ENCODE data around the gene RANBP3.

The RANBP3 gene

DNA sequence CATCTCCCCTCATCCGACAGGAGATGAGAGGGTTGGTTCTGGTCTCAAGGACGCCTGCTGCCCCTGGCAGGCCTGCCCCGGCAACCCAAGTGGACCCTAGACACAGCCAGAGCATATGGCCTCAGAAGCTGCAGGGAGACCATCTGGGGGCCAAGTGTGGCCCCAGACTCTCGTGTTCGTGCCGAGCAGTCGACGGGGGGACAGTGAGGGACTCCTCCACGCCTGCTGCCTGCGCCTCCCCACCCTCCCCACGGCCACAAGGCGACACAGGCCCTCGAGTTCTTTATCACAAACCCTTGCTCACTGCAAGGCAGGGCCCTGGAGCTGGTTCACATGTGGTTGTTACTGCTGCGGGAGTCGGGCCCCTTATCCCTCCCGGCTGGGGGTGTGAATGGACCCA, 54.6 kb downstream of the RANBP3 start:
- no peak for DNase-seq

DNA sequence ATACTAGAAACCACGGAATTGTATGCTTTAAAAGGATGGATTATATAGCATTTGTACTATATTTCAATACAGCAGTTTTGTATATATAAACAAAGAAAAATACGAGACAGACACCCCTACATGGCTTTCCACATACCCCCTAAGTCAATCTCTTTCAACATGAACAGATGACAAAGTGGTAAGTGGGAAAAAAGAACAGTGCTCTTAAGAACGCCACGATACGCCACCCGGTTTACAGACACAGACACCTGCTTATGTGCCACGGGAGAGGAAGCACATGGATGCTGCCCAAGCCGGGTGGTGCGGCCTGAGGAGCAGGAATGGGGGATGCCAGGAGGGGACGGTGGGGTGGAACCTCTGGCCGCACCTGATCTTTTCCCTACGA, 55.8 kb downstream of the RANBP3 start:
- no peak for DNase-seq

DNA sequence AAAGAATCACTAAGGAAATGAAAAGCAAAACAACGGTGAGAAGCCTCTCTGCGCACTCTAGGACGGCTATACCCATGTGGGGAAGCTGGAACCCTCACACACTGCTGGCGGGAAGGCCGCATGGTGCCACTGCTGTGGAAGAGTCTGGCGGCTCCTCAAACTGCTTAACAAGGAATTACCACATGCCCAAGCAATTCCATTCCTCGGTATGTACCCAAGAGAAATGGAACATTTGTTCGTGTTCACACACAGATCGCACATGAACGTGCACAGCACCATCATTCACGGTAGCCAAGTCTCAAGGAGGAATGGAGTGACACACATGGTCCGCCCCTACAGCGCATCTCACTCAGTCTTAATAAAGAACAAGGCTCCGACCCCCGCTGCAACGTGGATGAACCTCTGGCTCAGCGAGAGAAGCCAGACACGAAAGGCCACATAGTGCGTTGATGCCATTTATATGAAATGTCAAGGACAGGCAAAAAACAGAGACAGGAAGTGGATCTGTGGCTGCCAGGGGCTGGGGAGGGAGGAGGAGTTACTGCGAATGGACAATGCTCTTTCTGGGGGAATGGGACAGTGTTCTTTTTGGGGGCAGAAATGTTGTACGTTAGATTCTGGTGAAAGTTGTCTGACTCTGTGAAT, 56.3 kb downstream of the RANBP3 start:
- DNase-seq, result no peak

DNA sequence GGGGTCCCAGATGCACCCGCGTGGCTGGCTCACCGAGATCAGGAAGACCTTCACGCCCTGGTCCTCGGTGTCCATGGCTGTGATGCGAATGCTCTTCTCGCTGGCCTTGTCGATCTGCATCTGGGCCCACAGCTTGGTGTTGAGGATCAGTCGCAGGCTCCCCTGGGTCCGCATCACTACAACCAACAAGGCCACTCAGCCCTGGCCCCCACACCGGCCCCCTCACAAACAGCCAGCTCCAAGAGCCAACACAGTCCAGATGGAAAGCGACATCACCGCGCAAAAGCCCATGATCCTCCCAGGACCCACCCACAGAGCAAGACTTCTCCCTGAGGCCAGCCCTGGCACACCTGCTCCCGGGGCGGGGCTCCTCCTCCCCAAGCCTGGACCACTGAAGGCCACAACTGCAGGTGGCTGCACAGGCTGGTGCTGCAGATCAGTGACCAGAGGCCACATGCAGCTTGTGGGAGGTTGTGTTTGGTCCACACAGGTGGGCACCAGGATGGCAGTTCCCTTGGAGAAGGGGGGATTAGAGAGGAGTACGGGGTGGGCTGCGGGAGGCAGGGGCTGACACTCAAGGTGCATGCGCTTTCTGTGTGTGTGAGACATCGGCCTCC, 59.4 kb downstream of the RANBP3 start:
- DNase-seq, result no peak

DNA sequence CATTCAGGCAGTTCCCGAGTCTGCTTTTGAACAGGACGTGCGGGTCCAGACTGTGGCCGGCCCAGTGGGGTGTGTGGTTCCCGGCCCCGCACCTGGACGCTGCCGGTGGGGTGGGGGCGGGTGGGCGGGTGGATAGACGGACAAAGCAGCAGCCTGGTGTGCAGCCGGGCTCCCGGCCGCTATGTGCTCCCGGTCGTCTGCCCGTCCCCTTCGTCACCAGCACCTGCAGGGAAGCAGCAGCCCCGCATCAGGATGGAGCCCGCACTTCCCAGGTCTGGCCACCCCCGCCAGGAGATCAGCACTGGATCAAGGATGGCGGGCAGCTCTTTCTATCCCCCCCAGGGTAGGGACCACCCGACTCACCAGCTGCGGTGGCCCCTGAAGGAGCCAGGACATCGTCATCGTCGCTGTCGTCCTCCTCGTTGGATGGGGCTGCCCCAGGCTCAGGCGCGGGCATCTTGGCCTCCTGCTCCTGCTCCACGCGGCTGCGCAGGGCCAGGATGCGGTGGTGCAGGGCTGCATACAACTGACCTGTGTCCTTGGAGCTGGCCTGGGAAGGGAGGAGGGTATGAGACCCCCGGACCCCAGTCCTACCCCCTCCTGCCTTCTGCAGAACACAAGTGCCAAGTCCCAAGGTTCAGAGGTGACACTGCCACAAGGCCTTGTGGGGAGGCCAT, 60.4 kb downstream of the RANBP3 start:
- no peak for DNase-seq

DNA sequence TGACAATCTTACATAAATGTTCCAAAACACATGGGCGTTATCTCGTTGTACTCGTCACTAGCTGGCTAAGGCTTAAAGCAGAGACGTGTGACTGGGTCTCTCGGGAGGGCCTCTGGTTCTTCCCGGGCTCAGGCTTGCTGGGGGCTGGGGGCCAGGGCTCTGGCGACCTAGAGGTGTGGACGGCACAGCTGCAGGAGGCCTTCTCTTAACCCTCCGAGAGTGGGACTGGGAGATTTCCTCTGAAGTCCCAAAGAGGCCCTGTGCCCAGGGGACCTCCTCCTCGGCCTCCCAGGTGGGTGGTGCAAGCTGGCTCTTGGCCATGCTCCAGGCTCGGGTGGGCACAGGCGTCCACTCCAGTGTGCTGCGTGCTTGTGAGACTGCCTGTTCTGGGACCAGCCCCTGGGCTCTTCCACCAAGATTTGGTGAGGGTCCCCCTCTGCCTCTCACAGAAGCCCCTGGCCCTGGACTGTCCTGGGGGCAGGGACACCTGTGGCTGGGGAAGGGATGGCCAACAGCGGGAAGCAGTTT, 61.7 kb downstream of the RANBP3 start:
- no peak for DNase-seq

DNA sequence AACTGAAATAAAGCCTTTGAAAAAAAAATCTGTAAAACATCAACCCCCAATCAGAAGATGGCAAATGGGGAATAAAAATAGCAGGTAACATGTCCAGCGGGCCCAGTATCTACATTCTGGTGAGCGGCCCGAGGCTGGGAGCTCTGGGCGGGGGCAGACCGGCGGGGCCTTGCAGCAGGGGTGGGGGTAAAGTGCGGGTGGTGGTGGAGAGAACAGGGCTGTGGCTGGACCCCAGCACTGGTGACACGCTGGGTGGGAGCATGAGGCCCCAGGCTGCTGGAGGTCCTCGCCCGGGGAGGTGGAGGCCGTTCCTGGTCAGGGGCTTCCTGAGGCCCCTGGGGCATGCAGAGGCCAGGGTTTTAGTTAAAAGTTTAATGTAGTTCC, 62.2 kb downstream of the RANBP3 start:
- no peak for DNase-seq

DNA sequence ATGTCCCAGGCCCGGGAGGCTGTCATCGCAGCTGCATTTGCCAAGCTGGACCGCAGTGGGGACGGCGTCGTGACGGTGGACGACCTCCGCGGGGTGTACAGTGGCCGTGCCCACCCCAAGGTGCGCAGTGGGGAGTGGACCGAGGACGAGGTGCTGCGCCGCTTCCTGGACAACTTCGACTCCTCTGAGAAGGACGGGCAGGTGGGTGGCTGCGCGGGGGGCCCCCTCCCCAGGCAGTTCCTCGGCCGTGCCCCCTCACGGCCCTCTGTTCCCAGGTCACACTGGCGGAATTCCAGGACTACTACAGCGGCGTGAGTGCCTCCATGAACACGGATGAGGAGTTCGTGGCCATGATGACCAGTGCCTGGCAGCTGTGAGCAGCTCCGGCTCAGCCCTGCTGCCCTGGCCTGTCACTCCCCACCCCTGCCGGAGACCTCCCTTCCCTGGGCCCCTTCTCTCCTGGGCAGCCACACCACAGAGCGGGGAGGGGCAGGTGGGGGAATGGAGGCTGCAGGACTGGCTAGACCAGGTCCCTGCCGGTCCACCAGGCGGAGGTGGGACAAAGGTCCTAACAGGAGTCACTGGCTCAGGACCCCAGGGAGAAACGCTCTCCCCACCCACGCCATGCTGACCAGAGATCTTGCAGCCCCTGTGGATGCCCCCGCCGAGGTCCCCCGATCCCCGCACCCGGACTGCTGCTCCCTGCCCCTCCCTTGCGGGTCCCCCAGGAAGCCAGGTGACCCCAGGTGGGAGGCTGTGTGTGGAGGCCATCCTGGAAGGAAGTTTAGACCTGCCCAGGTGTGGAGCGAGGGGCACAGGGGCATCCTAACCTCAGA, 62.8 kb downstream of the RANBP3 start:
- DNase-seq, result no peak

DNA sequence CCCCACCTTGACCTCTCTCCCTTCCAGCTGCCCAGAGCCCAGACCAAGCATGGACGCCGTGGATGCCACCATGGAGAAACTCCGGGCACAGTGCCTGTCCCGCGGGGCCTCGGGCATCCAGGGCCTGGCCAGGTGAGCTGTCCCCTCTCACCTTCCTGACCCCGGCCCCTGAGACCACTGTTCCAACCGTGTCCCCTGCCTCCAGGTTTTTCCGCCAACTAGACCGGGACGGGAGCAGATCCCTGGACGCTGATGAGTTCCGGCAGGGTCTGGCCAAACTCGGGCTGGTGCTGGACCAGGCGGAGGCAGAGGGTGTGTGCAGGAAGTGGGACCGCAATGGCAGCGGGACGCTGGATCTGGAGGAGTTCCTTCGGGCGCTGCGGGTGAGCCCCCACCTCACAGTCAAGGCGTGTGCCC, 63.6 kb downstream of the RANBP3 start:
- DNase-seq, result no peak

DNA sequence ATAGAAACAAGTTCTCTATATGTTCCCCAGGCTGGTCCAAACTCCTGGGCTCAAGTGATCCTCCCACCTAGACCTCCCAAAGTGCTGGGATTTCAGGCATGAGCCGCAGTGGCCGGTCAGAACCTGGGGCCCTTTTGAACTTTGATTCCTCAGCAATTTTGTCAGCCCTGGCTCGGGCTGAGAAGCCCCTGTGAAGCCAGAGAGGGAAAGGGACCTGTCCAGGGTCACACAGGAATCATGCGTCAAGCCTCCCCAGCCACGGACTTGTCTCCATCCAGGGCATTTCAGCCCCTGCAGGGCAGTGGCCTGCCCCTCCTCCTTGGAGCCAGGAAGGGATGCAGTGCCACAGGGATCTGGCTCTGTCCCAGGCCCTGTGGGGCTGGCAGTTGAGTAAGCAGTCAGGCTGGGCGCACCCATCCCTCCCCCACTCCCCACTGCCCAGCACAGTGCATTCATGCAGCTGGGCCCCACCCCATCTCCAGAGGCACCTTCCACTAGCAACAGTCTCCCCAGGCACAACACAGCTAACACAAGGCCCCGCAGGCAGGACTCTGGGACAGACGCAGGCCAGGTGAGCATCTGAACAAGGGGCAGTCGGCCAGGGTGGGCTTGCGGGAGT, 64.1 kb downstream of the RANBP3 start, which contains the start of gene CAPS:
Gene CAPS (plus strand): TSS at position 516 of the 619 bp plus-strand sequence. CDS start 153 bp downstream, outside the sequence.
- DNase-seq, result no peak

DNA sequence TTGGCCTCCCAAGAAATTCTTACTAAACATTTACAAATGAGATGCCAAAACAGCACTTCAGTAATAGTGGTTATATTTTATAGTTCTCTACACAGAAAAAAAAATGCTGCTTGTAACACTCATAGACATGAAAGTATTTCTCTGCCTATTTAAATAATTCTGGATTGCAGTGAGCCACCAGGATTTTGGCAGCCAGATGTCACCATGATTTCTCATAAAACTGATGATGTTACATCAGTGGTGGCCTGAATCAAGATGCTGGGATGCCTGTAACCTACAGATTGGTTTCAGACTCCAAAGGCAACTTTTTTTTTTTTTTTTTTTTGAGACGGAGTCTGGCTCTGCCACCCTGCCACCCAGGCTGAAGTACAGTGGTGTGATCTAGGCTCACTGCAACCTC, 66.6 kb downstream of the RANBP3 start:
- no peak for DNase-seq

DNA sequence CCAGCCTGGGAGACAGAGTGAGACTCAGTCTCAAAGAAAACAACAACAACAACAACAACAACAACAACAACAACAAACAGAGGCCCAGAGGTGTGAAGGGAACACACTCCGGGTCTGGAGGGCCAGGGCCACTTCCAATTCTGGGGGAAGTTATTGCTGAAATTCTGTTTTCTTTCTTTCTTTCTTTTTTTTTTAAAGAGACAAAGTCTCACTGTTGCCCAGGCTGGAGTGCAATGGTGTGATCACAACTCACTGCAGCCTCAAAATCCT, 67.4 kb downstream of the RANBP3 start:
- no peak for DNase-seq

DNA sequence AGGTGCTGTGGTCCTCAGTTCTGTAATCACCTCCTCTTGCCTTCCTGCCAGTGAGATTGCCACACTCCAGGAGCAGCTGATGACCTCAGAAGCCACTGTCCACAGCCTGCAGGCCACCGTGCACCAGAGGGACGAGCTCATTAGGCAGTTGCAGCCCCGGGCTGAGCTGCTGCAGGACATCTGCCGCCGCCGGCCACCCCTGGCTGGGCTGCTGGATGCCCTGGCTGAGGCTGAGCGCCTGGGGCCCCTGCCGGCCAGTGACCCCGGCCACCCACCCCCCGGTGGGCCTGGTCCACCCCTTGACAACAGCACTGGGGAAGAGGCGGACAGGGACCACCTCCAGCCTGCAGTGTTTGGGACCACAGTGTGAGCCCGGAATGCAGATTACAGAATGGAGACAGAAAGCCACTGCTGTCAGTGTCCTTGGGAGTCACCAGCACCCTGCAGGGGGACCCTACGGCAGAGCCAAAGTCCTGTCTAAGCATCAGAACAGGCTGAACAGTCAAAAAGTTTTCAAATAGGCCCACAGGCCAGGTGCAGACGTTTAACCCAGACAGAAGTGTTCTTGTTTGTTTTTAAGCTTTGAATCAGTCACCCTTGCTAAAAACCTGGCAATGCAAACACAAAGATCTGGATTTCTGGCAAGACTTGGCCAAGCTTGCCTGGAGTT, 69.0 kb downstream of the RANBP3 start:
- DNase-seq, result no peak

DNA sequence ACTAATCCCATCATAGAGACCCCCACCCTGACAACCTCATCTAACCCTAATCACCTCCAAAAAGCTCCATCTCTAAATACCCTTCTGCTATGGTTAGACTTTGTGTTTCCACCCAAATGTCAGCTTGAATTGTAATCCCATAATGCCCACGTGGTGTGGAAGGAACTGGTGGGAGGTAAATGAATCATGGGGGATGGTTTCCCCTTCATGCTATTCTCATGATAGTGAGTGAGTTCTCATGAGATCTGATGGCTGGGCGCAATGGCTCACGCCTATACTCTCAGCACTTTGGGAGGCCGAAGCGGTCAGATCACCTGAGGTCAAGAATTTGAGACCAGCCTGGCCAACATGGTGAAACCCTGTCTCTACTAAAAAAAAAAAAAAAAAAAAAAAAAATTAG, 70.7 kb downstream of the RANBP3 start:
- DNase-seq, result no peak

DNA sequence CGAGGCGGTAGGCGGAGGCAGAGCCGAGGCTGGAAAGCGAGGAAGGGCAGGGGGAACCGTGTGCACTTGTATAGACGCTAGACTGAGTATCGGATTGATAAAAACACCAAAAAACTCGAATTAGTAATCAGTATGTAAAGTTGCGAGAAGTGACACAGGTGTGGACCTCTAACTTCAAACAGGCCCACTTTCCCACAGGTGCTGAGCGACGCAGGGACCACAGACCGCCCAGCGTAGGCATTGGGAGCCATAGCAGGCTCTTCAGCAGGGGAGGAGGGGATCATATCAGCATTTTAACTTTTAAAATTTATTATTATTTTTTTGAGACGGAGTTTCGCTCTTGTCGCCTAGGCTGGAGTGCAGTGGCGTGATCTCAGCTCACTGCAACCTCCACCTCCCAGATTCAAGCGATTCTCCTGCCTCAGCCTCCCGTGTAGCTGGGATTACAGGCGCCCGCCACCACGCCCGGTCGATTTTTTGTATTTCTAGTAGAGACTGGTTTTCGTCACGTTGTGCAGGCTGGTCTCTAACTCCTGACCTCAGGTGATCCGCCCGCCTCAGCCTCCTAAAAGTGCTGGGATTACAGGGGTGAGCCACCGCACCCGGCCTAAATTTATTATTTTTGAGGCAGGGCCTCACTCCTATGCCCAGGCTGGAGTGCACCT, 72.7 kb downstream of the RANBP3 start:
- no peak for DNase-seq

DNA sequence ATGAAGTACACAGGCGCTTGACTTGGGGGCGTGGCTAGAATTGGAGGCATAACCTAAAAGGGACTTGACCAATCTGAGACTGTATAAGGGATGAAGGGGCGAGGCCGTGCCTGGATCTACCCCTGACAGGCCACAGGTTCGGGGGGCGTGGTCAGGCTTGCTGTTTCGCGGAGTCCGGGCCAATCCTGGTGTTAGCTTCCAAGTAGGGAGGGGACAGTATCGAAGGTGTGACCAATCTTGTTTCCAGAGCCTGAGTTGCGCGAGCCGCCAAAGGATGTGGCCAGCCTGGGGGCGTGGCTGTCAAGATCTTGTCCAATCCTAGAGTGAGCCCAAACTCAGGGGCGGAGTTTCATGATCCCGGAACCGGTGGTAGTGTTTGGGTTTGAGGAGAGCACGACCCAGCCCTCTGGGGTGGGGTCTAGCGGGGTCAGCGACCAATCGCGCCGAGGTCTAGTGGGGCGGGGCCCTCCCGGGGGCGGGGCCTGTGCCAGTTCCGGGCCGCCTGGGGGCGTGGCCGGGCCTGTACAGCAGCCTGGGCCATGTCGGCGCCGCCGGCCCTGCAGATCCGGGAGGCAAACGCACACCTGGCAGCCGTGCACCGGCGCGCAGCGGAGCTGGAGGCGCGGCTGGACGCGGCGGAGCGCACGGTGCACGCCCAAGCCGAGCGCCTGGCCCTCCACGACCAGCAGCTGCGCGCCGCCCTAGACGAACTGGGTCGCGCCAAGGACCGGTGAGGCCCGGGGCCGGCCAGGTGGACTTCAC, 73.4 kb downstream of the RANBP3 start, which contains the start of gene VMAC:
Gene VMAC (plus strand): TSS at position 521 of the 762 bp plus-strand sequence. CDS start 19 bp downstream, at position 540.
- peak; percentile 100 for DNase-seq

DNA sequence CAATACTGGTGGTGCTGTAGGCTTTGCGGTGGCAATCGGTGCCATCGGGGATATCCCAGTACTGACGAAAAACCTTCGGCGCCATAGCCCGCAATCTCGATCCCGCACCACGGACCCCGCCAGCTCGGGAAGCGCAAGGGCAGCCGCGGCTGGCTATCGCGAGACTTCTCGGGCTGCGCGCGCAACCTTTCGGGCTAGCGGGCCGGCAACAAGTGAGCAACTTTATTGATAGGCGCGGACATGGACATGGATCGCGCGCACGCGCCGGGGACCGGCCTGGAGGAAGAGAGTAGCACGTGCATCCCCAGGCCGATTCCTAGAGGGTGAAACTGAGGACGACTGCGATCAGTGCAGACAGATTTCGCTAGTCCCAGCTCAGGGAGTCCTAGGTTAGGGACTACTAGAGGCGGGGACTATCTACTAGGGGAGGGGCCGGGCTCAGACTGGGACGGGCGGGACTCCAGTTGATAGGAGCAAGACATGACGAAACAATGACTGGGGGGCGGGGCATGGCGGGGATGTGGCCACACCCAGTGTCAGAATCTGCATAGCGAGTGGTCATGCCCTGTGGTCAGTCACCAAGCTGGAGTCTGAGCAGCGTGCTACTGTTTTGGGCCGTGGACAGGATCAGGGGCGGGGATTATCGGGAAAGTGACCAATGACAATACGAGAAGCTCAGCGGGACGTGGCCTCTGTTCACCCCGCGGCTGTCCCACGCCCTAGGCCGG, 74.2 kb downstream of the RANBP3 start, which contains the start of gene NDUFA11:
Gene NDUFA11 (minus strand): TSS at position 167 of the 728 bp plus-strand sequence. CDS start 82 bp downstream, at position 85.
- DNase-seq, result peak; percentile 96 to 97

DNA sequence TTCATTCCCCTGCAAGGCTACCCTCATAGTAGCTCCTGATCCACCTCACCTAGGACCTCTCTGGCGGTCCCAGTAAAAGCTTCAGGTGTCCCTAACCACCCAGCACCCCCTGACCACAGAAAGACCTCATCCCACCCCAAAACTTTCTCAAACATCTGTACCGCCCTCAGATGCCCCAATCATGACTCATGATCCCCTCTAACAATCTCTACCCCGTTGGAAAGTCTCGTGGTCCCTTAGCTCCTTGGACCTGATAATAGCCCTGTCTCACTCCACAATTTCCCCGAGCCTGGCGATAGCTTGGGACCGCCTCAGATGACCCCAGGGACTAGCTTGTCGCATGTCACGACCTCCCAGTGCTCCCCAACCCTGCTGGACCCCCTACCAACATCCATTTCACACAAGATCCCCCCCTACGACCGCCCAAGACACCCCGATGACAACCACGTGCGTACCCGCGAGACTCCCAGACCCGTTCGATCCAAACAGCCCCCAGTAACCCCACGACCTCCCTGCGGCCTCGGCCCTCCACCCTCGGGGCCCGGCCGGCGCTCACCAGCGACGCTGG, 74.8 kb downstream of the RANBP3 start:
- DNase-seq, result peak in 1 of 2 donors; percentile 1

DNA sequence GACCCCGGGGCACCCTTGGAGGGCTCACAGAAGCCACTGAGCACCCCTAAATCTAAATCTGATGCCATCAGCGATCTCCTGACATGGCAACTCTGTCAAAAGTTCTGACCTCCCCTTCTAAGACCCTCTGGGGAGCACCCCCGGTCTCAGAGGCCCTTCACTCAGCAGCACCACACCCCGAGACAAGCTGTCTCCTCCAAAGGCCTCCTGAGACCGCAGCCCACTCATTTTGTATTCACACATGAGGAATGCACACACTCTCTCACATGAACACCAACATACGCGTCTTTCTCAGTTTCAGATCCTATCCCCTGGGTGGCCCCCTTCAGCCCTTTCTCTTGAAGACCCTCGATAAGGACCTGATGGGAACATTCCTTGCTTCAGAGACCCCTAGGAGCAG, 77.0 kb downstream of the RANBP3 start:
- DNase-seq, result no peak
